A673 (cell line): ENCODE data around the gene PRR15L. TPM values are rescaled to one million over a fixed set of nuclear protein-coding genes. Genes with fewer than 3 reads are reported as not detected.

Experiments
- BruUV-seq: library from RNA; stranded (reverse); fragments of 400-500 nt; replicated peaks from 2 replicates; lab custom pipeline; 2021; lab: Mats Ljungman, UMichigan
- CTCF ChIA-PET: fragments of 300-600 bp; sonication (Branson Sonifier 250); formaldehyde crosslinking; loops from one replicate; lab custom pipeline; 2022; ENCODE audit warnings: antibody characterized with exemption; lab: Charles Lee
- POLR2A ChIA-PET: fragments of 300-600 bp; sonication (Branson Sonifier 250); formaldehyde crosslinking; loops from one replicate; lab custom pipeline; 2022; ENCODE audit warnings: antibody characterized with exemption; ENCODE audit not compliant: low non-redundant PET; lab: Charles Lee
- DNase-seq: peaks from one replicate; pipeline ENCODE4 v3.0.0-alpha.2; 2015; ENCODE audit warnings: low spot score
- H3K27ac ChIP-seq: fragments of 200-600 bp; sonication (generic); 2 replicates; pipeline ENCODE4 v1.5.1; 2016; ENCODE audit warnings: mixed run types, low read depth, mild to moderate bottlenecking, mixed read lengths, antibody characterized with exemption, low read length; ENCODE audit not compliant: poor library complexity, severe bottlenecking
- H3K27me3 ChIP-seq: fragments of 200-600 bp; sonication (generic); replicated peaks from 2 replicates; pipeline ENCODE4 v1.6.1; 2017; ENCODE audit warnings: mixed run types, low read depth, mild to moderate bottlenecking, mixed read lengths, antibody characterized with exemption, low read length; ENCODE audit not compliant: insufficient read depth, poor library complexity
- H3K36me3 ChIP-seq: fragments of 200-600 bp; sonication (generic); 2 replicates; pipeline ENCODE4 v1.6.1; 2016; ENCODE audit warnings: mixed run types, mild to moderate bottlenecking, mixed read lengths, antibody characterized with exemption, low read length; ENCODE audit not compliant: insufficient read depth, poor library complexity, severe bottlenecking
- H3K4me1 ChIP-seq: fragments of 200-600 bp; sonication (generic); 2 replicates; pipeline ENCODE4 v1.6.1; 2017; ENCODE audit warnings: mixed run types, mild to moderate bottlenecking, mixed read lengths, antibody characterized with exemption, low read length; ENCODE audit not compliant: insufficient read depth, poor library complexity, severe bottlenecking
- H3K4me3 ChIP-seq: fragments of 200-600 bp; sonication (generic); 2 replicates; pipeline ENCODE4 v1.5.1; 2016; ENCODE audit warnings: low read depth, mixed run types, mild to moderate bottlenecking, mixed read lengths, low read length; ENCODE audit not compliant: poor library complexity, severe bottlenecking
- H3K9me3 ChIP-seq: fragments of 200-600 bp; sonication (generic); 2 replicates; pipeline ENCODE4 v1.6.1; 2016; ENCODE audit warnings: mixed run types, low read depth, mild to moderate bottlenecking, mixed read lengths, antibody characterized with exemption, low read length; ENCODE audit not compliant: poor library complexity, severe bottlenecking
- EZH2 ChIP-seq: fragments of 200-600 bp; sonication (generic); IDR thresholded peaks from 2 replicates; pipeline ENCODE4 v1.6.1; 2017; ENCODE audit warnings: borderline replicate concordance, low read depth, mild to moderate bottlenecking, mixed read lengths, antibody characterized with exemption, low read length; ENCODE audit not compliant: poor library complexity, severe bottlenecking
- intact Hi-C: fragments of 100-400 bp; cut with micrococcal nuclease; formaldehyde crosslinking; loops from one replicate; pipeline ENCODE4 v1.10.0; 2022; ENCODE audit not compliant: unreplicated experiment
- total RNA-seq: library from RNA; stranded (reverse); gene quantifications from 2 replicates; pipeline ENCODE4 v1.2.3, GENCODE V29; 2021
- TF ChIP-seq, protein P1 (sequence below): fragments of 300-800, 200-600 bp; sonication (generic); conservative IDR thresholded peaks from 2 replicates; pipeline ENCODE4 v1.5.1; 2017; ENCODE audit warnings: low read depth, mild to moderate bottlenecking, antibody characterized with exemption, low read length, moderate library complexity, mixed read lengths

Gene PRR15L
- total RNA-seq, 1 experiment from 2014 or later: not detected

DNA sequence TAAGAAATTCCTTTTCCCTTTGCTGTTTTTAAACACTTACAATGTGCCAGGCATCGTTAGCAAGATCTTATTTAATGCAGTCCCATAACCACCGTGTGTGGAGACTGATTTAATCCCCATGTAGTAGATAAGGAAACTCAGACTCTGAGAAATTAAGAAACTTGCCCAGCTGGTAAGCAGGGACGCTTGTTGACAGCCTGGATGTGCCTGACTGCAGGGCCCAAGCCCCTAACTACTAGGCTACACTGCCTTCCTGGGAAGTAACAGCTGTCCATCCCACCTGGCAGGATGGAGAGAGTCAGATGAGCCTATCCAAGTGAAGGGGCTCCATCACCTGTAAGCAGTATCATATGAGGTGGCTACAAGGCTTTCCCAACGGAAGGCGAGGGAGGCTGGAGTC, 36.3 kb upstream of the PRR15L start:
- TF ChIP-seq EZH2: no peak
- TF ChIP-seq, protein P1, sequence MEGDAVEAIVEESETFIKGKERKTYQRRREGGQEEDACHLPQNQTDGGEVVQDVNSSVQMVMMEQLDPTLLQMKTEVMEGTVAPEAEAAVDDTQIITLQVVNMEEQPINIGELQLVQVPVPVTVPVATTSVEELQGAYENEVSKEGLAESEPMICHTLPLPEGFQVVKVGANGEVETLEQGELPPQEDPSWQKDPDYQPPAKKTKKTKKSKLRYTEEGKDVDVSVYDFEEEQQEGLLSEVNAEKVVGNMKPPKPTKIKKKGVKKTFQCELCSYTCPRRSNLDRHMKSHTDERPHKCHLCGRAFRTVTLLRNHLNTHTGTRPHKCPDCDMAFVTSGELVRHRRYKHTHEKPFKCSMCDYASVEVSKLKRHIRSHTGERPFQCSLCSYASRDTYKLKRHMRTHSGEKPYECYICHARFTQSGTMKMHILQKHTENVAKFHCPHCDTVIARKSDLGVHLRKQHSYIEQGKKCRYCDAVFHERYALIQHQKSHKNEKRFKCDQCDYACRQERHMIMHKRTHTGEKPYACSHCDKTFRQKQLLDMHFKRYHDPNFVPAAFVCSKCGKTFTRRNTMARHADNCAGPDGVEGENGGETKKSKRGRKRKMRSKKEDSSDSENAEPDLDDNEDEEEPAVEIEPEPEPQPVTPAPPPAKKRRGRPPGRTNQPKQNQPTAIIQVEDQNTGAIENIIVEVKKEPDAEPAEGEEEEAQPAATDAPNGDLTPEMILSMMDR: no peak
- H3K27me3 ChIP-seq: no peaks in the 10 kb centered on the region
- H3K9me3 ChIP-seq: no peaks in the 10 kb centered on the region
- BruUV-seq: no TSS peak
- H3K27ac ChIP-seq: no peak overlapping the region
- H3K4me1 ChIP-seq: peaks cover 6% of the 10 kb centered on the region
- H3K36me3 ChIP-seq: no peaks in the 10 kb centered on the region
- ChIA-PET CTCF (interaction anchor here (0.6 kb wide), 1 partner anchor 11 kb away, joined by 3 read pairs; no protein-coding TSS in a partner anchor), POLR2A (no interaction called here)
- DNase-seq: no peak
- no peak overlapping the region for H3K4me3 ChIP-seq
- intact Hi-C loops: no loop called here

DNA sequence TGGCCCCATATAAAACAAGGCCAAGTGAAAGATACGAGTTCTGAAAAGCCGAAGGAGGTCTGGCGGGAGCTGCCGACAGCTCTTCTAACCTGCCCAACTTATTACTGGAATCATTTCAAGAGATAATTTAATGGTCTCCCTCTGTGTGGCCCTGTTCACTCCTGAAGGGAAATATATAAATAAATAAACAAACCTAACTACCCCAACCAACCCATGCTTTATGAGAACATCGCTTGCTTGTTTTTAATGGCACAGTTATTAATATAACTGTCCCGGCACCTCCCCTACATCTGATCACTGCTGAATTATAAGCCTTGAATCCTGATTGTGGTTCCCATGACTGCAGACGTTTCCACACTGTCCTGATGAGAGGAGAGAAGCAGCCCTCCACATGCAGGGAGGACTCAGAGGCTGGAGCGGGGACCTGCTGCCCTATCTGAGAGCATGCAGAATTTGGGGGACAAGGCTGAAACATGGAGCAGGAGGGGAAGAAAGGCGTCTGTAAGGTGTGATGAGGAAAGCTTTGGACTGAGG, 35.4 kb upstream of the PRR15L start:
- intact Hi-C loops: no loop called here
- no TSS peak for BruUV-seq
- POLR2A ChIA-PET: no interaction called here
- DNase-seq: no peak
- Histone ChIP-seq H3K27me3 (no peaks in the 10 kb centered on the region), H3K36me3 (no peaks in the 10 kb centered on the region), H3K27ac (no peak overlapping the region), H3K9me3 (no peaks in the 10 kb centered on the region), H3K4me1 (peaks cover 10% of the 10 kb centered on the region), H3K4me3 (no peak overlapping the region)
- TF ChIP-seq EZH2: no peak
- TF ChIP-seq, protein P1: no peak
- CTCF ChIA-PET: no interaction called here

DNA sequence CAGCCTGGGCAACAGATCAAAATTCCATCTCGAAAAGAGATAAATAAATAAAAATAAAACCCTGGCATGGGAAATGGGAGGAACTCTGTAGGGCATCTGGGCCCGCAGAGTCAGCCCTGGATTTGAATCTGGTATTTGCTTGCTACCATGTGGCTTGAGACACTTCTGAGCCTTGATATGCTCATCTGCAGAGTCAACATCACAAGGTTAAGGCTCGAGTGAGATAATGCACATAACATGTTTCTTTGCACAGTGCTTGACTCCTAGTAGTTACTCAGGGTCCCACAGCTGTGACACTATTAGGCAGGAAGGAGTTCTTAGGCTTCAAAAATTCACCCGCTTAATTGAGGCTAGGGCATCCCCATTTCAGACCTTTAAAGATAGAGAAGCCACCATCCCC, 34.5 kb upstream of the PRR15L start:
- no peak overlapping the region for H3K4me3 ChIP-seq
- CTCF ChIA-PET: no interaction called here
- H3K36me3 ChIP-seq: no peaks in the 10 kb centered on the region
- no peak for DNase-seq
- intact Hi-C loops: no loop called here
- TF ChIP-seq, protein P1: no peak
- no peak for TF ChIP-seq EZH2
- no peaks in the 10 kb centered on the region for H3K27me3 ChIP-seq
- H3K4me1 ChIP-seq: peaks cover 19% of the 10 kb centered on the region
- no TSS peak for BruUV-seq
- no peak overlapping the region for H3K27ac ChIP-seq
- no peaks in the 10 kb centered on the region for H3K9me3 ChIP-seq
- POLR2A ChIA-PET: no interaction called here
